Measurements from ENCODE around the gene PCA3.

PCA3 gene

GRCh38 chr9:76835571-76836283 lies 71.5 kb downstream of the PCA3 start:
- no peak for DNase-seq

Measured in T-helper 9 cell (primary cell).